ENCODE data around the gene E2F2.

E2F2 gene

GRCh38 chr1:23562137-23562876 lies 31.3 kb upstream of the E2F2 start:
- DNase-seq (ENCODE audit: low spot score): peak; percentile 87

- DNase-seq (ENCODE audit: low spot score): no peak
Observed at GRCh38 chr1:23561813-23562100, 30.7 kb upstream of the E2F2 start.

GRCh38 chr1:23561076-23561812 lies 30.2 kb upstream of the E2F2 start:
- DNase-seq (ENCODE audit: low spot score): no peak

- no peak for DNase-seq (ENCODE audit: low spot score)
Observed at GRCh38 chr1:23559985-23560741, 29.1 kb upstream of the E2F2 start.

- peak; percentile 95 for DNase-seq (ENCODE audit: low spot score)
Observed at GRCh38 chr1:23559136-23559984, 28.3 kb upstream of the E2F2 start, which contains the start of gene ID3. Gene ID3, minus strand, starts transcription at chr1:23559501. Its CDS starts 75 bp downstream, at chr1:23559426.

GRCh38 chr1:23558872-23559135 lies 27.8 kb upstream of the E2F2 start:
- no peak for DNase-seq (ENCODE audit: low spot score)

- DNase-seq (ENCODE audit: low spot score): peak; percentile 79
Observed at GRCh38 chr1:23558140-23558871, 27.3 kb upstream of the E2F2 start.

GRCh38 chr1:23557471-23558124 lies 26.6 kb upstream of the E2F2 start:
- DNase-seq (ENCODE audit: low spot score): no peak

- DNase-seq (ENCODE audit: low spot score): no peak
Observed at GRCh38 chr1:23556635-23557470, 25.8 kb upstream of the E2F2 start.

GRCh38 chr1:23555986-23556634 lies 25.1 kb upstream of the E2F2 start:
- DNase-seq (ENCODE audit: low spot score): no peak

- DNase-seq (ENCODE audit: low spot score): no peak
Observed at GRCh38 chr1:23555270-23555985, 24.4 kb upstream of the E2F2 start.

GRCh38 chr1:23554481-23555269 lies 23.6 kb upstream of the E2F2 start:
- peak; percentile 89 for DNase-seq (ENCODE audit: low spot score)

GRCh38 chr1:23554127-23554480 lies 23.1 kb upstream of the E2F2 start:
- no peak for DNase-seq (ENCODE audit: low spot score)

GRCh38 chr1:23553231-23554126 lies 22.4 kb upstream of the E2F2 start:
- DNase-seq (ENCODE audit: low spot score): no peak

- no peak for DNase-seq (ENCODE audit: low spot score)
Observed at GRCh38 chr1:23551849-23552248, 20.8 kb upstream of the E2F2 start.

- no peak for DNase-seq (ENCODE audit: low spot score)
Observed at GRCh38 chr1:23548704-23549143, 17.7 kb upstream of the E2F2 start.

Measured in LoVo (cell line).